ENCODE measurements around the gene MTF1.
A peak's percentile ranks its signal among the peaks of the same experiment; 100 is the strongest.

Gene MTF1

GRCh38 chr1:37794372-37795339 is 64.7 kb downstream of the MTF1 start:
- H3K4me2 ChIP-seq (ENCODE audit: low read length) = peak overlapping the region; percentile 96
- no peak for TF ChIP-seq EZH2phosphoT487 (IDR thresholded peaks at IDR 0.05; ENCODE audit: low read depth)
- TF ChIP-seq, protein P1, sequence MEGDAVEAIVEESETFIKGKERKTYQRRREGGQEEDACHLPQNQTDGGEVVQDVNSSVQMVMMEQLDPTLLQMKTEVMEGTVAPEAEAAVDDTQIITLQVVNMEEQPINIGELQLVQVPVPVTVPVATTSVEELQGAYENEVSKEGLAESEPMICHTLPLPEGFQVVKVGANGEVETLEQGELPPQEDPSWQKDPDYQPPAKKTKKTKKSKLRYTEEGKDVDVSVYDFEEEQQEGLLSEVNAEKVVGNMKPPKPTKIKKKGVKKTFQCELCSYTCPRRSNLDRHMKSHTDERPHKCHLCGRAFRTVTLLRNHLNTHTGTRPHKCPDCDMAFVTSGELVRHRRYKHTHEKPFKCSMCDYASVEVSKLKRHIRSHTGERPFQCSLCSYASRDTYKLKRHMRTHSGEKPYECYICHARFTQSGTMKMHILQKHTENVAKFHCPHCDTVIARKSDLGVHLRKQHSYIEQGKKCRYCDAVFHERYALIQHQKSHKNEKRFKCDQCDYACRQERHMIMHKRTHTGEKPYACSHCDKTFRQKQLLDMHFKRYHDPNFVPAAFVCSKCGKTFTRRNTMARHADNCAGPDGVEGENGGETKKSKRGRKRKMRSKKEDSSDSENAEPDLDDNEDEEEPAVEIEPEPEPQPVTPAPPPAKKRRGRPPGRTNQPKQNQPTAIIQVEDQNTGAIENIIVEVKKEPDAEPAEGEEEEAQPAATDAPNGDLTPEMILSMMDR (IDR thresholded peaks at IDR 0.05; ENCODE audit: low read depth, low read length) = no peak
- H3K9ac ChIP-seq (ENCODE audit: low read length) = peak overlapping the region; percentile 75
- peaks cover 17% of the 10 kb centered on the region for H3K79me2 ChIP-seq (ENCODE audit: low read length)
- peaks cover 8% of the 10 kb centered on the region for H3K36me3 ChIP-seq (replicated peaks; ENCODE audit: low read depth, low read length)
- no peaks in the 10 kb centered on the region for H3K9me3 ChIP-seq (ENCODE audit: insufficient read depth, low read length)
- peaks cover 22% of the 10 kb centered on the region for H3K4me1 ChIP-seq (ENCODE audit: low read length)
- peaks cover 14% of the 10 kb centered on the region; the same call in 1 of the 2 replicates for H4K20me1 ChIP-seq (ENCODE audit: insufficient read depth, low read length)
- no peak overlapping the region for H2AFZ ChIP-seq (ENCODE audit: low read depth, low read length)
- no peaks in the 10 kb centered on the region for H3K27me3 ChIP-seq (ENCODE audit: low read depth, low read length)
- H3K4me3 ChIP-seq (ENCODE audit: low read length) = peak overlapping the region; percentile 97
- peak overlapping the region; percentile 23; the same call in 1 of the 2 replicates for H3K27ac ChIP-seq (ENCODE audit: low read length)

GRCh38 chr1:37793773-37794371 is 65.5 kb downstream of the MTF1 start, which contains the start of gene MANEAL:
MANEAL (plus strand) TSS chr1:37793847; CDS start chr1:37794183, 336 bp downstream.
- Histone ChIP-seq H3K9ac (ENCODE audit: low read length) (peak within 1 kb of the TSS; percentile 75), H3K4me2 (ENCODE audit: low read length) (peak within 1 kb of the TSS; percentile 96), H3K79me2 (ENCODE audit: low read length) (peaks cover 17% of the 10 kb centered on the region), H3K9me3 (ENCODE audit: insufficient read depth, low read length) (no peaks in the 10 kb centered on the region), H4K20me1 (ENCODE audit: insufficient read depth, low read length) (peaks cover 14% of the 10 kb centered on the region; the same call in 1 of the 2 replicates), H3K4me1 (ENCODE audit: low read length) (peaks cover 22% of the 10 kb centered on the region), H3K27ac (ENCODE audit: low read length) (peak within 1 kb of the TSS; percentile 23; the same call in 1 of the 2 replicates), H3K36me3 (replicated peaks; ENCODE audit: low read depth, low read length) (peaks cover 8% of the 10 kb centered on the region), H3K27me3 (ENCODE audit: low read depth, low read length) (no peaks in the 10 kb centered on the region), H3K4me3 (ENCODE audit: low read length) (peak within 1 kb of the TSS; percentile 97), H2AFZ (ENCODE audit: low read depth, low read length) (no peak within 1 kb of the TSS; the same call in 1 of the 2 replicates)
- TF ChIP-seq EZH2phosphoT487 (IDR thresholded peaks at IDR 0.05; ENCODE audit: low read depth) = no peak
- TF ChIP-seq, protein P1 (IDR thresholded peaks at IDR 0.05; ENCODE audit: low read depth, low read length) = no peak

DNA sequence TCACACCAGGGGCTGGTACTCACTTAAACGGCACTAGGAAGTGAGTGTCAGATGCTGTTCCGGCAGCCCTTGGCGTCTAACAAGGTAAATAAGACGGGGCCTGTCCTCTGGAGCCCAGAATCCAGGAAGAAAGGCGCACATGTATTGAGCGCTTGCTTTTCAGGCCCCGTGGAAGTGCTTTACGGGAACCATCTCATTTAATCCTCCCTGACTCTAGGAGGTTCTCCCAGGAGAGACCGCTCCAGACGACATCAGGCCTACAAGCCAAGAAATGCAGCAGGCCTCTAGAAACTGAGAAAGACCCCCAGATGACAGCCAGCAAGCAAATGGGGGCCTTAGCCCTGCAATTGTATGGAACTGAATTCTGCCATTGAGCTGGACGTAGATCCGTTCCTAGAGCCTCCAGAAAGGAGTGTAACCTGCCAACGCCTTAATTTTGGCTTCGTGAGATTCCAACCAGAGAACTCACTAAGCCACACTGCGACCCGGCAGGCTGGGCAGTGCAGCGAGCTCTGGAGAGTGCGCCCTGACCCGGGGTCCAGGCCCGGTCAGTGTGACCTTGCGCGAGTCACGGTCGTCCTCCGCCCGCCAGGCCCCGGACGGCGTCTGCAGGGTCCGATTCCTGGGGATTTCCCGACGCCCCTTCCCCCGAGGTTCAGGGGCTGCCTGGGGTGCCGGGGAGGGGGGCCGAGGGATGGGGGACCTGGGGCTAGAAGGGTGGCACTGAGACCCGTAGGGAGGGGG is 66.3 kb downstream of the MTF1 start:
- Histone ChIP-seq H3K4me2 (ENCODE audit: low read length) (peak overlapping the region; percentile 85), H3K4me3 (ENCODE audit: low read length) (peak overlapping the region; percentile 97), H3K27ac (ENCODE audit: low read length) (no peak overlapping the region), H3K9ac (ENCODE audit: low read length) (peak overlapping the region; percentile 65), H3K9me3 (ENCODE audit: insufficient read depth, low read length) (no peaks in the 10 kb centered on the region), H2AFZ (ENCODE audit: low read depth, low read length) (no peak overlapping the region; the same call in 1 of the 2 replicates), H3K36me3 (replicated peaks; ENCODE audit: low read depth, low read length) (peaks cover 6% of the 10 kb centered on the region), H3K27me3 (ENCODE audit: low read depth, low read length) (no peaks in the 10 kb centered on the region), H4K20me1 (ENCODE audit: insufficient read depth, low read length) (peaks cover 14% of the 10 kb centered on the region; the same call in 1 of the 2 replicates), H3K79me2 (ENCODE audit: low read length) (peaks cover 17% of the 10 kb centered on the region), H3K4me1 (ENCODE audit: low read length) (peaks cover 22% of the 10 kb centered on the region)
- no peak for TF ChIP-seq EZH2phosphoT487 (IDR thresholded peaks at IDR 0.05; ENCODE audit: low read depth)
- TF ChIP-seq, protein P1 (IDR thresholded peaks at IDR 0.05; ENCODE audit: low read depth, low read length) = no peak
